ENCODE results near the gene ZCCHC12.

- TF ChIP-seq POLR2AphosphoS5 (IDR thresholded peaks at IDR 0.05; ENCODE audit: low read depth, low read length) (no peak), CTCF (IDR thresholded peaks at IDR 0.05) (no peak)
Measured at GRCh38 chrX:118825227-118825626, 1.6 kb downstream of the ZCCHC12 start.

Data from Panc1 (cell line).